Prostate gland (tissue), 2 donors: ENCODE data around the gene HOXD9. TPM values are rescaled to one million over a fixed set of nuclear protein-coding genes. Genes with fewer than 3 reads are reported as not detected.

Source experiments
- DNase-seq: peaks from one replicate; pipeline ENCODE4 v3.0.0-alpha.2; 2019; ENCODE audit warnings: low spot score
- H3K27ac ChIP-seq, 2 donors: fragments of 200-600 bp; sonication (generic); 2 replicates each; pipeline ENCODE4 v1.5.1; 2017 to 2019
- H3K27me3 ChIP-seq: fragments of 200-600 bp; sonication (generic); replicated peaks from 2 replicates; pipeline ENCODE4 v1.5.1; 2019; ENCODE audit not compliant: insufficient read depth
- H3K36me3 ChIP-seq, 2 donors: fragments of 200-600 bp; sonication (generic); 1 replicate in 1 of 2; 2 replicates in 1 of 2; pipeline versions ENCODE4 v1.5.1 to v1.8.1; 2017 to 2019
- H3K4me1 ChIP-seq: fragments of 200-600 bp; sonication (generic); replicated peaks from 2 replicates; pipeline ENCODE4 v1.5.1; 2019
- H3K4me3 ChIP-seq, 2 donors: fragments of 200-600 bp; sonication (generic); 2 replicates each; pipeline ENCODE4 v1.5.1; 2017 to 2019
- H3K9me3 ChIP-seq: fragments of 200-600 bp; sonication (generic); 2 replicates; pipeline ENCODE4 v1.5.1; 2017
- POLR2A ChIP-seq: fragments of 450-650 bp; IDR thresholded peaks from one replicate; pipeline ENCODE4 v1.6.1; 2016; ENCODE audit warnings: antibody characterized with exemption, mild to moderate bottlenecking
- POLR2AphosphoS5 ChIP-seq: sonication (generic); formaldehyde crosslinking; IDR thresholded peaks from one replicate; pipeline ENCODE4 v1.6.1; 2017; ENCODE audit warnings: antibody characterized with exemption
- WGBS: methylation state at CpG from one replicate; pipeline ENCODE4 v1.1.5; 2018; 5-methylcytosine and 5-hydroxymethylcytosine counted together
- intact Hi-C: fragments of 100-400 bp; cut with DNase I; formaldehyde crosslinking; loops from one replicate; pipeline ENCODE4 v1.14.2; 2022
- microRNA counts, 2 donors: library from miRNA; unstranded; fragments of <30 nt; microRNA quantifications; one replicate each; lab custom pipeline; 2016 to 2017
- microRNA-seq: library from miRNA; unstranded; fragments of <30 nt; microRNA quantifications from one replicate; pipeline ENCODE4, GENCODE V29; 2016
- small RNA-seq, 2 donors: library from RNA; depleted of rRNA; stranded (forward); fragments of <200 nt; gene quantifications; one replicate each; pipeline ENCODE3, GENCODE V24; 2016
- total RNA-seq, 2 donors: library from RNA; depleted of rRNA; stranded (reverse); fragments of >200 nt; gene quantifications; one replicate each; pipeline ENCODE4 v1.1.0, GENCODE V29; 2016
- TF ChIP-seq, protein P1 (sequence below), 4 experiments: fragments of 200-600 bp in 2 of 4; fragments of 450-650 bp in 2 of 4; sonication (generic) in 2 of 4; IDR thresholded peaks; 1 replicate in 3 of 4; 2 replicates in 1 of 4; pipeline ENCODE4 v1.5.1; 2016 to 2019; ENCODE audit warnings: antibody characterized with exemption in 4 of 4, mild to moderate bottlenecking in 2 of 4, moderate library complexity in 2 of 4

Gene HOXD9
- total RNA-seq, 2 donors from 2014 or later: 5.9 to 29.1 TPM

DNA sequence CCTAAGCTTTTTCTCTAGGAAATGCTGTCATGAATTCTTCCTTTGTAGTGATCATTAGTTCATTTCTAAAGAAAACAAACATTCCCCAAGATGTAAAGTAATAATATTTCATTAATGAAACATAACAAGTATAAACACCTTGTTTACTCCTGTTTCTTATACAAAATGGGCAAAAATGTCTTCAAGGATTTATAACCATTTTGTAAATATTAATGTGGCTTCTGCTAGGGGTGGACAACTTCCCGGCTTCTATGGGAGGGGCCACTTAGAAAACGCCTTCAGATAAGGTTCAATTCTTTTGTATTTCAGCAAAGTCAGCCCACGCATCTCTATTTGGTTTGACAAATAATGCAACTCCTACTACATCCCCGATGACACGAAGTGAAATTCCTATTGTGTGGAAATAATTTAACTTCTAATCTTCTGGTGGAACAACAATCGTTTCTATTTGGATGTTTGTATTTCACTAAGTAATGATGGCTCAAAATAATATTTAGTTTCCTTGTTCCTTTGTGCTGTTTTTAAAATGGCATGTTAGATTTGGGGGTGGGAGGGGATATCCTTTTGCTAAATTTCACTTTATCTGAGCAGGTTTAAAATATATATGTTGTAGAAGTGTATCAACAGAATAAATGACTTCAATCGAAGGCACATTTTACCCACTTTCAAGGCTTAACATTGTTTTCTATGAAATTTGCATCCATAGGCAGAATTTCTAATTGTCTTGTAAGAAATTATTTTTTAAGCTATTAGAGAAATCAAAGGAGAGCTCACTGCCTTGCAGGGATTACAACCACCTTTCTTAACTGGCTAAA lies 51.3 kb downstream of the HOXD9 start:
- H3K9me3 ChIP-seq: no peaks in the 10 kb centered on the region
- no peaks in the 10 kb centered on the region for H3K36me3 ChIP-seq
- H3K4me3 ChIP-seq: no peak overlapping the region
- H3K27me3 ChIP-seq: peaks cover 42% of the 10 kb centered on the region
- no peaks in the 10 kb centered on the region for H3K4me1 ChIP-seq
- 37% methylated on average over 7 of the region's 7 CpGs for WGBS
- intact Hi-C loops: no loop called here
- no peak for TF ChIP-seq POLR2A
- TF ChIP-seq, protein P1, sequence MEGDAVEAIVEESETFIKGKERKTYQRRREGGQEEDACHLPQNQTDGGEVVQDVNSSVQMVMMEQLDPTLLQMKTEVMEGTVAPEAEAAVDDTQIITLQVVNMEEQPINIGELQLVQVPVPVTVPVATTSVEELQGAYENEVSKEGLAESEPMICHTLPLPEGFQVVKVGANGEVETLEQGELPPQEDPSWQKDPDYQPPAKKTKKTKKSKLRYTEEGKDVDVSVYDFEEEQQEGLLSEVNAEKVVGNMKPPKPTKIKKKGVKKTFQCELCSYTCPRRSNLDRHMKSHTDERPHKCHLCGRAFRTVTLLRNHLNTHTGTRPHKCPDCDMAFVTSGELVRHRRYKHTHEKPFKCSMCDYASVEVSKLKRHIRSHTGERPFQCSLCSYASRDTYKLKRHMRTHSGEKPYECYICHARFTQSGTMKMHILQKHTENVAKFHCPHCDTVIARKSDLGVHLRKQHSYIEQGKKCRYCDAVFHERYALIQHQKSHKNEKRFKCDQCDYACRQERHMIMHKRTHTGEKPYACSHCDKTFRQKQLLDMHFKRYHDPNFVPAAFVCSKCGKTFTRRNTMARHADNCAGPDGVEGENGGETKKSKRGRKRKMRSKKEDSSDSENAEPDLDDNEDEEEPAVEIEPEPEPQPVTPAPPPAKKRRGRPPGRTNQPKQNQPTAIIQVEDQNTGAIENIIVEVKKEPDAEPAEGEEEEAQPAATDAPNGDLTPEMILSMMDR (IDR thresholded peaks at IDR 0.05): no peak
- TF ChIP-seq POLR2AphosphoS5: no peak
- no peak overlapping the region for H3K27ac ChIP-seq
- DNase-seq: no peak

DNA sequence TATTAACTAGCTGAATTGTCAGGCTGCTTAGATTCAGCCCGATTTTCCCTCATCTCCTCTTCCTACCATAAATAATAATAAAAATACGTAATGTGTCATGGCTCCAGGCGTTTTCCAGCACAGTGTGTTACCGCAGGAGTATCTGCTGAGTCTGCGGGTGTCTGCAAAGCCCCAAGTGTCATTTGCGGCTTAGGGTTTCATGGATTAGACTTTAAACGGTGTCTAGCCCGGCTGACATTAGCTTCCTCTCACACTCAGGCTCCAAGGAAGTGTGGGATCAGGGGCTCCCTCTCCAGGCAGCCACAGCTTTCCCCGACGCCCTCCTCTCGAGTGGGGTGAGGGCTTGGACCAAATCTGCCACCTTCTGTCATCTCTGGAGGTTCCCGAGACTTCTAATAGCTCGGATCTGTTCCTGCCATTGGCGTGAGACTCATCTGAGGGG lies 51.9 kb downstream of the HOXD9 start:
- Histone ChIP-seq H3K4me3 (no peak overlapping the region), H3K9me3 (no peaks in the 10 kb centered on the region), H3K4me1 (no peaks in the 10 kb centered on the region), H3K36me3 (no peaks in the 10 kb centered on the region), H3K27ac (no peak overlapping the region), H3K27me3 (peaks cover 42% of the 10 kb centered on the region)
- DNase-seq: no peak
- intact Hi-C loops: no loop called here
- TF ChIP-seq, protein P1 (IDR thresholded peaks at IDR 0.05): no peak
- TF ChIP-seq POLR2A: no peak
- WGBS: 16% methylated on average over 14 of the region's 14 CpGs

MicroRNA genes within 50 kb of the gene (microRNA counts, 767-probe panel; counts per million panel counts)
- 2,180 to 2,682 counts per million in 2 donors for microRNA hsa-miR-10b-5p (lab: Ali Mortazavi, UCI)

Small RNAs within 50 kb of the gene (microRNA-seq; reads per million reads assigned to microRNA genes)
- 2,017 reads per million, percentile 91 among the genes with 10 or more reads in this experiment for gene MIR10B

Small RNAs within 50 kb of the gene (small RNA-seq; reads per million reads assigned to genes)
- 236,903 to 346,403 reads per million in 2 donors for gene MIR10B

Other genes with a start within 250 kb of the HOXD9 start
- 10 to 100 TPM; 19.7 to 21.9 TPM for gene LNPK, start 120.5 kb upstream of the HOXD9 start, total RNA-seq
- gene EVX2, start 38.8 kb upstream of the HOXD9 start, total RNA-seq: 1 to 10 TPM; 1.2 to 1.6 TPM
- 10 to 100 TPM; 10.6 to 11.8 TPM for gene HOXD13, start 30.0 kb upstream of the HOXD9 start, total RNA-seq
- under 1 TPM in 1 of 2 donors, not detected in 1; 0.36 TPM for gene HOXD12, start 22.9 kb upstream of the HOXD9 start, total RNA-seq
- 10 to 100 TPM in 1 of 2 donors, 1 to 10 TPM in 1; 8.0 to 14.9 TPM for gene HOXD11, start 15.4 kb upstream of the HOXD9 start, total RNA-seq
- gene HOXD10, start 5.9 kb upstream of the HOXD9 start, total RNA-seq: 10 to 100 TPM; 10.4 to 32.5 TPM
- 10 to 100 TPM; 10.4 to 30.8 TPM for gene HOXD8, start 7.0 kb downstream of the HOXD9 start, total RNA-seq
- gene HOXD4, start 28.8 kb downstream of the HOXD9 start, total RNA-seq: 1 to 10 TPM; 1.2 to 6.7 TPM
- gene HOXD3, start 34.6 kb downstream of the HOXD9 start, total RNA-seq: 1 to 10 TPM; 2.2 to 5.3 TPM
- gene HOXD1, start 65.9 kb downstream of the HOXD9 start, total RNA-seq: 1 to 10 TPM; 2.3 to 6.1 TPM
- 10 to 100 TPM; 33.3 to 47.6 TPM for gene MTX2, start 146.7 kb downstream of the HOXD9 start, total RNA-seq